Breast epithelium (tissue), 4 donors: Measurements from ENCODE around the gene IMMP2L. TPM values are rescaled to one million over a fixed set of nuclear protein-coding genes. Genes with fewer than 3 reads are reported as not detected.

Experiments
- DNase-seq, 2 donors: peaks; one replicate each; pipeline ENCODE4 v3.0.0-alpha.2; 2019; ENCODE audit warnings: low spot score in 2 of 2
- H3K27ac ChIP-seq, 2 donors: fragments of 200-600 bp; sonication (generic) in 1 of 2; one replicate each; pipeline ENCODE4 v1.5.1; 2016 to 2019; ENCODE audit warnings: mild to moderate bottlenecking in 1 of 2
- H3K27me3 ChIP-seq, 2 donors: fragments of 200-600 bp; sonication (generic) in 1 of 2; one replicate each; pipeline versions ENCODE4 v1.5.1 to v1.6.0; 2017 to 2019; ENCODE audit warnings: control low read depth in 1 of 2, mild to moderate bottlenecking in 1 of 2
- H3K36me3 ChIP-seq: fragments of 200-600 bp; one replicate; pipeline ENCODE4 v1.5.1; 2019
- H3K4me1 ChIP-seq, 2 donors: fragments of 200-600 bp; sonication (generic); one replicate each; pipeline ENCODE4 v1.5.1; 2016 to 2019; ENCODE audit warnings: control low read depth in 1 of 2
- H3K4me3 ChIP-seq, 3 donors: fragments of 200-600 bp; sonication (generic); 1 replicate in 2 of 3; 2 replicates in 1 of 3; pipeline ENCODE4 v1.5.1; 2016 to 2019; ENCODE audit warnings: mild to moderate bottlenecking in 3 of 3, moderate library complexity in 2 of 3
- H3K9me3 ChIP-seq, 2 donors: fragments of 200-600 bp; sonication (generic) in 1 of 2; one replicate each; pipeline ENCODE4 v1.5.1; 2016 to 2019; ENCODE audit warnings: control low read depth in 1 of 2
- POLR2A ChIP-seq: fragments of 450-650 bp; IDR thresholded peaks from one replicate; pipeline ENCODE4 v1.6.1; 2016; ENCODE audit warnings: antibody characterized with exemption, mild to moderate bottlenecking, moderate library complexity
- POLR2AphosphoS5 ChIP-seq, 3 donors: sonication (generic); formaldehyde crosslinking; IDR thresholded peaks; one replicate each; pipeline ENCODE4 v1.6.1; 2017; ENCODE audit warnings: antibody characterized with exemption in 3 of 3
- intact Hi-C: fragments of 100-400 bp; cut with DNase I; formaldehyde crosslinking; loops from one replicate; pipeline ENCODE4 v1.15.1; 2023; ENCODE audit warnings: low total_unique reads
- total RNA-seq, 3 donors: library from RNA; depleted of rRNA; stranded (reverse); fragments of >200 nt; gene quantifications; one replicate each; pipeline ENCODE4 v1.1.0, GENCODE V29; 2016
- TF ChIP-seq, protein P1 (sequence below), 3 donors: fragments of 450-650 bp; IDR thresholded peaks; one replicate each; pipeline ENCODE4 v1.5.1; 2016 to 2017; ENCODE audit warnings: antibody characterized with exemption in 3 of 3, mild to moderate bottlenecking in 3 of 3, moderate library complexity in 3 of 3

The IMMP2L gene
- total RNA-seq, 3 donors from 2014 or later: 19.8 to 39.7 (median 30.8) TPM

DNA sequence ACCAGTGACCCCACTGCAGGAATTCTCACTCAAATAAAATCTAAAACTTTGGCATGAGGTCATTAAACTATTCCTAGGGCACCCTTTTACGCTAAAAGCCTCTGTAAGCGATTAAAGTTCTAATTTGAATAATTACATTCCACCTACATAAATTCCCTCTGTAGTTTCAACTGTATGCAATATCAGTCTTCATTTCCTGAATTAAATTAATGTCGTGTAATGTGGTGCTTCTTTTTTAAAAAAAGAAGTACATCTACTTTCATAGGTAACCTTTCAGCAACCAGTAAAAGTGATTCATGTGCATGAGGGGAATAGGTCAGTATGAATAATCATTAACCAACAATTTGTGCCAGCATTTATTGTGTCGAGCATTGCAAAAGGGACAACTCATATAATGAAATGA is 44.7 kb downstream of the IMMP2L start:
- Histone ChIP-seq H3K4me3 (no peak overlapping the region), H3K4me1 (no peaks in the 10 kb centered on the region), H3K9me3 (peaks cover 6 to 7% of the 10 kb centered on the region in 2 donors), H3K36me3 (no peaks in the 10 kb centered on the region), H3K27me3 (no peaks in the 10 kb centered on the region), H3K27ac (no peak overlapping the region)
- TF ChIP-seq POLR2AphosphoS5 (IDR thresholded peaks at IDR 0.05): no peak
- TF ChIP-seq, protein P1, sequence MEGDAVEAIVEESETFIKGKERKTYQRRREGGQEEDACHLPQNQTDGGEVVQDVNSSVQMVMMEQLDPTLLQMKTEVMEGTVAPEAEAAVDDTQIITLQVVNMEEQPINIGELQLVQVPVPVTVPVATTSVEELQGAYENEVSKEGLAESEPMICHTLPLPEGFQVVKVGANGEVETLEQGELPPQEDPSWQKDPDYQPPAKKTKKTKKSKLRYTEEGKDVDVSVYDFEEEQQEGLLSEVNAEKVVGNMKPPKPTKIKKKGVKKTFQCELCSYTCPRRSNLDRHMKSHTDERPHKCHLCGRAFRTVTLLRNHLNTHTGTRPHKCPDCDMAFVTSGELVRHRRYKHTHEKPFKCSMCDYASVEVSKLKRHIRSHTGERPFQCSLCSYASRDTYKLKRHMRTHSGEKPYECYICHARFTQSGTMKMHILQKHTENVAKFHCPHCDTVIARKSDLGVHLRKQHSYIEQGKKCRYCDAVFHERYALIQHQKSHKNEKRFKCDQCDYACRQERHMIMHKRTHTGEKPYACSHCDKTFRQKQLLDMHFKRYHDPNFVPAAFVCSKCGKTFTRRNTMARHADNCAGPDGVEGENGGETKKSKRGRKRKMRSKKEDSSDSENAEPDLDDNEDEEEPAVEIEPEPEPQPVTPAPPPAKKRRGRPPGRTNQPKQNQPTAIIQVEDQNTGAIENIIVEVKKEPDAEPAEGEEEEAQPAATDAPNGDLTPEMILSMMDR (IDR thresholded peaks at IDR 0.05): no peak
- no peak for TF ChIP-seq POLR2A
- intact Hi-C loops: no loop called here
- DNase-seq: no peak

DNA sequence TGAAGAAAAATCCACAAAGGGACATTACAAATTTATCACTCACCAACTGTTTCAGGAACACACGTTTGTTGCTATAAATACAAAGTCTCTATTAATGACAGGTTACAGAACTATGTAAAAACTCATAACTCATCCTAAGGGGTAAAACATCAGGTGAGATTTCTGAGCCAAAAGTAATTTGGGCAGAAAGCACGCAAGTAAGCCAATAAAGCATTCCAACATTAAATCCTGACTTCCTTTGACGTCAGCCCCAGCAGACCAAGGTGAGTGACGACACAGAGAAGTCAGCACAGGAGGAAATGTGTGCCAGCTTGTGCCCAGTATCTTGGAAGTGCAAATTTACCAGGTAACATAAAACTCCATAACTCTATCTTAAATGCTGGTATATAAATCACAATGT is 45.7 kb downstream of the IMMP2L start:
- no peak overlapping the region for H3K27ac ChIP-seq
- peaks cover 1 to 3% of the 10 kb centered on the region in 2 donors for H3K9me3 ChIP-seq
- intact Hi-C loops: no loop called here
- no peaks in the 10 kb centered on the region for H3K4me1 ChIP-seq
- no peak for DNase-seq
- H3K36me3 ChIP-seq: no peaks in the 10 kb centered on the region
- TF ChIP-seq, protein P1 (IDR thresholded peaks at IDR 0.05): no peak
- TF ChIP-seq POLR2AphosphoS5 (IDR thresholded peaks at IDR 0.05): no peak
- no peak for TF ChIP-seq POLR2A
- H3K4me3 ChIP-seq: no peak overlapping the region
- H3K27me3 ChIP-seq: no peaks in the 10 kb centered on the region

DNA sequence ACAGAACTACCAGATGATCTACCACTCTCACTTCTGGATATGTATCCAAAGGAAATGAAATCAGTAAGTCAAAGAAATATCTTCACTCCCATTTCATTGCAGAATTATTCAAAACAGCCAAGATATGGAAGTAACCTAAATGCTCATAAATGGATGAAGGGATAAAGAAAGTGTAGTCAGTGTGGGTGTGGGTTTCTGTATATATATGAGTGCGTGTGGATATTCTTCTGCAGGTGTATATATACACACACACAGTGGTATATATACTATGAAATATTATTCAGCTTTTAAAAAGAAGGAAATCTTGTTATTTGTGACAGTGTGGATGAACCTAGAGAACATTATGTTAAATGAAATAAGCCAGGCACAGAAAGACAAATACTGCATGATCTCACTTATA is 48.7 kb downstream of the IMMP2L start:
- intact Hi-C loops: no loop called here
- TF ChIP-seq POLR2AphosphoS5 (IDR thresholded peaks at IDR 0.05): no peak
- TF ChIP-seq, protein P1 (IDR thresholded peaks at IDR 0.05): no peak
- TF ChIP-seq POLR2A: no peak

DNA sequence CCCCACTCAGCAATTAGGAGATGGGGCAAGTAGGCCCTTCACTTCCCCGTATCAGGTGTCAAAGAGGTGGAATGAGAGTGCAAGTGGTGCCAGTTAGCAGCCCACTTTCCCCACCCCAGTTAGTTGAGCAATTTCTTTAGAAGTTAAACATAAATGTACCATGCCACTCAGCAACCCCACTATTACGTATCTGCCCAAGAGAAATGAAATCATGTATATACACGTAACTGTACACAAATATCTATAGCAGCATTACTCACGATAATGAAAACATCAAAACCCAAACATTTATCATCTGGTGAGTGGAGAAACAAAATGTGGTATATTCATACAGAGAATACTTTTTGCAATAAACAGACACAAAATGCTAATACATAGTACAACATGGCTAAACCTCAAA is 50.4 kb downstream of the IMMP2L start:
- TF ChIP-seq POLR2AphosphoS5 (IDR thresholded peaks at IDR 0.05) (no peak), POLR2A (no peak)
- TF ChIP-seq, protein P1 (IDR thresholded peaks at IDR 0.05): no peak
- DNase-seq: no peak

More for the DNA sequence above, 48.7 kb downstream of the IMMP2L start:
- Histone ChIP-seq H3K4me1 (no peaks in the 10 kb centered on the region), H3K36me3 (no peaks in the 10 kb centered on the region), H3K9me3 (no peaks in the 10 kb centered on the region), H3K27me3 (no peaks in the 10 kb centered on the region), H3K27ac (no peak overlapping the region), H3K4me3 (no peak overlapping the region)
- DNase-seq: no peak

DNA sequence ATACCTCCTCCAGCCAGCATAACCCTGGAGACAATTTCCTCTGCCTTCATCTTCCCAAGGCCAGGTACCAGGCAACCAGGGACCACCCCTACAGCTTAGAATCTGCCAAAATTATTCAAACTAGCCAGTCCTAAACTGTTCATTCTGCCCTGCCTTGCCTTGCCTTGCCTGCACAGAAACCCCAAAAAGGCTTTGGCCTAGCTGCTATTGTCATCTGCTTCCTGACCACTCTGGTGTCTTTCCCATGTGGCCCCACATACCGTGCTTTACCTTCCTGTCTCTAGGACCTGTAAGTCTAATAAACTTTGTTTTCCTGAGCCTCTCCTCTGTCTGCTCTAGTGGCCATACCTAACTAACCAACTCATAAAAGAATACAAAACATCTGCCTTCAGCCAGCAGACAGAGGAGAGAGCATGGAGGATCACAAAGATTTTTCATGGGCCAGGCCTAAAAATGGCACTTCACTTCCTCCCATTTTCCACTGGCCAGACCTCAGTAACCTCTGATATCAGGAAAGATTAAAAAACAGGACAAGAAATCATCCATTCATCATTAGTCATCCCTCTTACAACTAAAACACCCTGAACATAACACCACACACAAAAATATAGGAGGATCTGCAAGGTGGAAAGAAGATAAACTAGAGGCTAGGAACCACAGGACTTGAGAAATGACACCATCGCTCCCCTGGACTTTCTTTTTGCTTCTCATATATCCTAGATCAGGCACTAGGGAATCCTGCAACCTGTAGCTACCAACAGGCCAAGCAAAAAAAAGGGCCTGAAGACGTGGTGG is 51.5 kb downstream of the IMMP2L start:
- no peaks in the 10 kb centered on the region for H3K27me3 ChIP-seq
- intact Hi-C loops: no loop called here
- H3K9me3 ChIP-seq: no peaks in the 10 kb centered on the region
- no peak for TF ChIP-seq POLR2A
- H3K36me3 ChIP-seq: no peaks in the 10 kb centered on the region
- no peak overlapping the region for H3K27ac ChIP-seq
- DNase-seq: no peak
- H3K4me1 ChIP-seq: no peaks in the 10 kb centered on the region
- H3K4me3 ChIP-seq: no peak overlapping the region

More for the DNA sequence above, 50.4 kb downstream of the IMMP2L start:
- Histone ChIP-seq H3K4me3 (no peak overlapping the region), H3K4me1 (no peaks in the 10 kb centered on the region), H3K36me3 (no peaks in the 10 kb centered on the region), H3K9me3 (no peaks in the 10 kb centered on the region), H3K27me3 (no peaks in the 10 kb centered on the region), H3K27ac (no peak overlapping the region)
- intact Hi-C loops: no loop called here
